ENCODE results near the gene PKMYT1.
A peak's percentile ranks its signal among the peaks of the same experiment; 100 is the strongest.

The PKMYT1 gene

GRCh38 chr16:3019594-3020246, 39.5 kb upstream of the PKMYT1 start:
- no peaks in the 10 kb centered on the region for H3K9me3 ChIP-seq (ENCODE audit: insufficient read depth, low read length)
- no peaks in the 10 kb centered on the region for H3K27me3 ChIP-seq (ENCODE audit: low read length)
- no peak for TF ChIP-seq EZH2phosphoT487 (conservative IDR thresholded peaks at IDR 0.05; ENCODE audit: low read length)
- TF ChIP-seq, protein P1, sequence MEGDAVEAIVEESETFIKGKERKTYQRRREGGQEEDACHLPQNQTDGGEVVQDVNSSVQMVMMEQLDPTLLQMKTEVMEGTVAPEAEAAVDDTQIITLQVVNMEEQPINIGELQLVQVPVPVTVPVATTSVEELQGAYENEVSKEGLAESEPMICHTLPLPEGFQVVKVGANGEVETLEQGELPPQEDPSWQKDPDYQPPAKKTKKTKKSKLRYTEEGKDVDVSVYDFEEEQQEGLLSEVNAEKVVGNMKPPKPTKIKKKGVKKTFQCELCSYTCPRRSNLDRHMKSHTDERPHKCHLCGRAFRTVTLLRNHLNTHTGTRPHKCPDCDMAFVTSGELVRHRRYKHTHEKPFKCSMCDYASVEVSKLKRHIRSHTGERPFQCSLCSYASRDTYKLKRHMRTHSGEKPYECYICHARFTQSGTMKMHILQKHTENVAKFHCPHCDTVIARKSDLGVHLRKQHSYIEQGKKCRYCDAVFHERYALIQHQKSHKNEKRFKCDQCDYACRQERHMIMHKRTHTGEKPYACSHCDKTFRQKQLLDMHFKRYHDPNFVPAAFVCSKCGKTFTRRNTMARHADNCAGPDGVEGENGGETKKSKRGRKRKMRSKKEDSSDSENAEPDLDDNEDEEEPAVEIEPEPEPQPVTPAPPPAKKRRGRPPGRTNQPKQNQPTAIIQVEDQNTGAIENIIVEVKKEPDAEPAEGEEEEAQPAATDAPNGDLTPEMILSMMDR (IDR thresholded peaks at IDR 0.05; ENCODE audit: insufficient read depth, low read length, poor library complexity, severe bottlenecking) = no peak
- H4K20me1 ChIP-seq (ENCODE audit: low read depth, low read length) = no peaks in the 10 kb centered on the region
- H3K79me2 ChIP-seq (ENCODE audit: insufficient read depth, low read length) = no peaks in the 10 kb centered on the region
- no peak overlapping the region for H2AFZ ChIP-seq (ENCODE audit: low read depth, low read length, severe bottlenecking)
- H3K4me2 ChIP-seq (ENCODE audit: low read depth, low read length, poor library complexity, severe bottlenecking) = peak overlapping the region; percentile 97
- peaks cover 18% of the 10 kb centered on the region for H3F3A ChIP-seq (ENCODE audit: insufficient read depth)
- H3K9ac ChIP-seq (ENCODE audit: low read length) = peak overlapping the region; percentile 68; the same call in 1 of the 2 replicates
- H3K4me3 ChIP-seq (ENCODE audit: insufficient read depth, low read length, poor library complexity, severe bottlenecking) = peak overlapping the region; percentile 65
- no peaks in the 10 kb centered on the region for H3K36me3 ChIP-seq (ENCODE audit: low read length)
- no peak overlapping the region for H3K27ac ChIP-seq (ENCODE audit: low read depth, low read length)
- no peaks in the 10 kb centered on the region for H3K9me2 ChIP-seq (replicated peaks; ENCODE audit: insufficient read depth, low read length)

GRCh38 chr16:3017794-3018506, 37.7 kb upstream of the PKMYT1 start, which contains the start of gene CLDN6:
Gene CLDN6 (minus strand): TSS chr16:3018183. CDS start chr16:3016021, 2,162 bp downstream.
- no peak within 1 kb of the TSS for H3K4me3 ChIP-seq (ENCODE audit: insufficient read depth, low read length, poor library complexity, severe bottlenecking)
- TF ChIP-seq EZH2phosphoT487 (conservative IDR thresholded peaks at IDR 0.05; ENCODE audit: low read length) = no peak
- TF ChIP-seq, protein P1 (IDR thresholded peaks at IDR 0.05; ENCODE audit: insufficient read depth, low read length, poor library complexity, severe bottlenecking) = no peak

GRCh38 chr16:3017344-3017743, 37.1 kb upstream of the PKMYT1 start:
- Histone ChIP-seq H3K79me2 (ENCODE audit: insufficient read depth, low read length) (no peaks in the 10 kb centered on the region), H2AFZ (ENCODE audit: low read depth, low read length, severe bottlenecking) (no peak overlapping the region), H3K9me3 (ENCODE audit: insufficient read depth, low read length) (no peaks in the 10 kb centered on the region), H3K9ac (ENCODE audit: low read length) (no peak overlapping the region), H3K27ac (ENCODE audit: low read depth, low read length) (no peak overlapping the region), H3K9me2 (replicated peaks; ENCODE audit: insufficient read depth, low read length) (no peaks in the 10 kb centered on the region), H3K36me3 (ENCODE audit: low read length) (no peaks in the 10 kb centered on the region), H3K4me3 (ENCODE audit: insufficient read depth, low read length, poor library complexity, severe bottlenecking) (no peak overlapping the region), H3K4me2 (ENCODE audit: low read depth, low read length, poor library complexity, severe bottlenecking) (no peak overlapping the region), H3K27me3 (ENCODE audit: low read length) (no peaks in the 10 kb centered on the region), H4K20me1 (ENCODE audit: low read depth, low read length) (no peaks in the 10 kb centered on the region), H3F3A (ENCODE audit: insufficient read depth) (peaks cover 9% of the 10 kb centered on the region)
- no peak for TF ChIP-seq EZH2phosphoT487 (conservative IDR thresholded peaks at IDR 0.05; ENCODE audit: low read length)
- TF ChIP-seq, protein P1 (IDR thresholded peaks at IDR 0.05; ENCODE audit: insufficient read depth, low read length, poor library complexity, severe bottlenecking) = no peak

More at GRCh38 chr16:3017794-3018506, 37.7 kb upstream of the PKMYT1 start, which contains the start of gene CLDN6:
- Histone ChIP-seq H3K27ac (ENCODE audit: low read depth, low read length) (no peak within 1 kb of the TSS), H3K9me3 (ENCODE audit: insufficient read depth, low read length) (no peaks in the 10 kb centered on the region), H3K79me2 (ENCODE audit: insufficient read depth, low read length) (no peaks in the 10 kb centered on the region), H3K9ac (ENCODE audit: low read length) (no peak within 1 kb of the TSS), H3K4me2 (ENCODE audit: low read depth, low read length, poor library complexity, severe bottlenecking) (no peak within 1 kb of the TSS), H3F3A (ENCODE audit: insufficient read depth) (peaks cover 15% of the 10 kb centered on the region), H2AFZ (ENCODE audit: low read depth, low read length, severe bottlenecking) (no peak within 1 kb of the TSS), H4K20me1 (ENCODE audit: low read depth, low read length) (no peaks in the 10 kb centered on the region), H3K9me2 (replicated peaks; ENCODE audit: insufficient read depth, low read length) (no peaks in the 10 kb centered on the region), H3K27me3 (ENCODE audit: low read length) (no peaks in the 10 kb centered on the region), H3K36me3 (ENCODE audit: low read length) (no peaks in the 10 kb centered on the region)
